A673 (cell line): ENCODE data around the gene KLHL28. TPM values are rescaled to one million over a fixed set of nuclear protein-coding genes. Genes with fewer than 3 reads are reported as not detected.
A peak's percentile ranks its signal among the peaks of the same experiment; 100 is the strongest.

Source experiments
- BruUV-seq: library from RNA; stranded (reverse); fragments of 400-500 nt; replicated peaks from 2 replicates; lab custom pipeline; 2021; lab: Mats Ljungman, UMichigan
- CTCF ChIA-PET: fragments of 300-600 bp; sonication (Branson Sonifier 250); formaldehyde crosslinking; loops from one replicate; lab custom pipeline; 2022; ENCODE audit warnings: antibody characterized with exemption; lab: Charles Lee
- POLR2A ChIA-PET: fragments of 300-600 bp; sonication (Branson Sonifier 250); formaldehyde crosslinking; loops from one replicate; lab custom pipeline; 2022; ENCODE audit warnings: antibody characterized with exemption; ENCODE audit not compliant: low non-redundant PET; lab: Charles Lee
- DNase-seq: peaks from one replicate; pipeline ENCODE4 v3.0.0-alpha.2; 2015; ENCODE audit warnings: low spot score
- H3K27ac ChIP-seq: fragments of 200-600 bp; sonication (generic); 2 replicates; pipeline ENCODE4 v1.5.1; 2016; ENCODE audit warnings: mixed run types, low read depth, mild to moderate bottlenecking, mixed read lengths, antibody characterized with exemption, low read length; ENCODE audit not compliant: poor library complexity, severe bottlenecking
- H3K27me3 ChIP-seq: fragments of 200-600 bp; sonication (generic); replicated peaks from 2 replicates; pipeline ENCODE4 v1.6.1; 2017; ENCODE audit warnings: mixed run types, low read depth, mild to moderate bottlenecking, mixed read lengths, antibody characterized with exemption, low read length; ENCODE audit not compliant: insufficient read depth, poor library complexity
- H3K36me3 ChIP-seq: fragments of 200-600 bp; sonication (generic); 2 replicates; pipeline ENCODE4 v1.6.1; 2016; ENCODE audit warnings: mixed run types, mild to moderate bottlenecking, mixed read lengths, antibody characterized with exemption, low read length; ENCODE audit not compliant: insufficient read depth, poor library complexity, severe bottlenecking
- H3K4me1 ChIP-seq: fragments of 200-600 bp; sonication (generic); 2 replicates; pipeline ENCODE4 v1.6.1; 2017; ENCODE audit warnings: mixed run types, mild to moderate bottlenecking, mixed read lengths, antibody characterized with exemption, low read length; ENCODE audit not compliant: insufficient read depth, poor library complexity, severe bottlenecking
- H3K4me3 ChIP-seq: fragments of 200-600 bp; sonication (generic); 2 replicates; pipeline ENCODE4 v1.5.1; 2016; ENCODE audit warnings: low read depth, mixed run types, mild to moderate bottlenecking, mixed read lengths, low read length; ENCODE audit not compliant: poor library complexity, severe bottlenecking
- H3K9me3 ChIP-seq: fragments of 200-600 bp; sonication (generic); 2 replicates; pipeline ENCODE4 v1.6.1; 2016; ENCODE audit warnings: mixed run types, low read depth, mild to moderate bottlenecking, mixed read lengths, antibody characterized with exemption, low read length; ENCODE audit not compliant: poor library complexity, severe bottlenecking
- CTCF ChIP-seq: fragments of 300-800, 200-600 bp; sonication (generic); conservative IDR thresholded peaks from 2 replicates; pipeline ENCODE4 v1.5.1; 2017; ENCODE audit warnings: low read depth, mild to moderate bottlenecking, antibody characterized with exemption, low read length, moderate library complexity, mixed read lengths
- EZH2 ChIP-seq: fragments of 200-600 bp; sonication (generic); IDR thresholded peaks from 2 replicates; pipeline ENCODE4 v1.6.1; 2017; ENCODE audit warnings: borderline replicate concordance, low read depth, mild to moderate bottlenecking, mixed read lengths, antibody characterized with exemption, low read length; ENCODE audit not compliant: poor library complexity, severe bottlenecking
- intact Hi-C: fragments of 100-400 bp; cut with micrococcal nuclease; formaldehyde crosslinking; loops from one replicate; pipeline ENCODE4 v1.10.0; 2022; ENCODE audit not compliant: unreplicated experiment
- total RNA-seq: library from RNA; stranded (reverse); gene quantifications from 2 replicates; pipeline ENCODE4 v1.2.3, GENCODE V29; 2021

The KLHL28 gene
- total RNA-seq, 1 experiment from 2014 or later, result 10.0 TPM

DNA sequence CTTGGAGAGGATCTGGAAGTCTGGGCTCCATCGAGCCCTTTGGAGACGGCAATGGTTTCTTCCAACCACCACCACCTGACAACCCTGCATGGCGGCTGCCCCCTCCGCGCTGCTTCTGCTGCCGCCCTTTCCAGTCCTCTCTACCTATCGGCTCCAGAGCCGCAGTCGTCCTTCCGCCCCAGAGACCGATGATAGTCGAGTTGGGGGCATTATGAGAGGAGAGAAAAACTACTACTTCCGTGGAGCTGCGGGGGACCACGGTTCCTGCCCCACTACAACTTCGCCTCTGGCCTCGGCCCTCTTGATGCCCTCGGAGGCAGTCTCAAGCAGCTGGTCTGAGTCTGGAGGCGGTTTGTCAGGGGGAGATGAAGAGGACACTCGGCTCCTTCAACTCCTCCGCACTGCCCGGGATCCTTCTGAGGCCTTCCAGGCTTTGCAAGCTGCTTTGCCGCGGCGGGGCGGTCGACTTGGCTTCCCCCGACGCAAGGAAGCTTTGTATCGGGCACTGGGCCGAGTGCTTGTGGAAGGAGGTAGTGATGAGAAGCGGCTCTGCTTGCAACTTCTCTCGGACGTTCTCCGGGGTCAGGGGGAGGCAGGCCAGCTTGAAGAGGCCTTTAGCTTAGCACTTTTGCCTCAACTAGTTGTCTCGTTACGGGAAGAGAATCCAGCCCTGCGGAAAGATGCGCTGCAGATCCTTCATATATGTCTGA, 742 bp upstream of the KLHL28 start:
- CTCF ChIA-PET, result interaction anchor here (0.7 to 1.3 kb wide), 2 partner anchors 10 to 166 kb away, joined by 3 read pairs; no protein-coding TSS in a partner anchor

GRCh38 chr14:44961151-44961553, 595 bp downstream of the KLHL28 start:
- peak overlapping the region; percentile 76 for H3K4me3 ChIP-seq
- ChIA-PET CTCF (interaction anchor here (0.7 to 1.3 kb wide), 2 partner anchors 8 to 100 kb away, joined by 3 read pairs; no protein-coding TSS in a partner anchor), POLR2A (no interaction called here)
- H3K27ac ChIP-seq, result peak overlapping the region; percentile 85
- H3K9me3 ChIP-seq, result no peaks in the 10 kb centered on the region
- H3K27me3 ChIP-seq, result no peaks in the 10 kb centered on the region
- peak; percentile 65 for DNase-seq
- TF ChIP-seq CTCF (no peak), EZH2 (no peak)
- H3K4me1 ChIP-seq, result peaks cover 14% of the 10 kb centered on the region
- H3K36me3 ChIP-seq, result no peaks in the 10 kb centered on the region
- BruUV-seq, result TSS peak; percentile 59
- intact Hi-C loops, result loop anchor here (2.0 to 5.0 kb wide), 2 partner anchors 121 to 174 kb away; partner anchors contain the start of genes FANCM, FKBP3 and PRPF39

More for the DNA sequence above, 742 bp upstream of the KLHL28 start:
- POLR2A ChIA-PET, result no interaction called here
- no peaks in the 10 kb centered on the region for H3K9me3 ChIP-seq
- peak overlapping the region; percentile 85 for H3K27ac ChIP-seq
- H3K4me1 ChIP-seq, result peaks cover 16% of the 10 kb centered on the region
- no peaks in the 10 kb centered on the region for H3K36me3 ChIP-seq
- no TSS peak for BruUV-seq
- no peaks in the 10 kb centered on the region for H3K27me3 ChIP-seq
- peak; percentile 49 for DNase-seq
- H3K4me3 ChIP-seq, result peak overlapping the region; percentile 76
- TF ChIP-seq CTCF, result no peak
- TF ChIP-seq EZH2, result no peak
- intact Hi-C loops, result loop anchor here (5.0 kb wide), 1 partner anchor 120 kb away; the partner anchor contains the start of gene PRPF39

GRCh38 chr14:44960646-44961045, 1.1 kb downstream of the KLHL28 start:
- H3K27ac ChIP-seq, result peak overlapping the region; percentile 85

More at GRCh38 chr14:44960646-44961045, 1.1 kb downstream of the KLHL28 start:
- POLR2A ChIA-PET, result no interaction called here
- H3K27me3 ChIP-seq, result no peaks in the 10 kb centered on the region
- peaks cover 14% of the 10 kb centered on the region for H3K4me1 ChIP-seq
- CTCF ChIA-PET, result interaction anchor here (0.7 kb wide), 1 partner anchor 100 kb away, joined by 3 read pairs; no protein-coding TSS in a partner anchor
- H3K9me3 ChIP-seq, result no peaks in the 10 kb centered on the region
- intact Hi-C loops, result loop anchor here (2.0 to 5.0 kb wide), 2 partner anchors 122 to 174 kb away; partner anchors contain the start of genes FANCM, FKBP3 and PRPF39
- BruUV-seq, result no TSS peak
- no peaks in the 10 kb centered on the region for H3K36me3 ChIP-seq
- no peak for DNase-seq
- TF ChIP-seq EZH2 (no peak), CTCF (no peak)
- peak overlapping the region; percentile 76 for H3K4me3 ChIP-seq
